GM19467 (cell line): ENCODE results near the gene MAGEB2.
A peak's percentile ranks its signal among the peaks of the same experiment; 100 is the strongest.
"Not testable (repeated sequence)": the region's sequence is repeated elsewhere in the genome, so short reads cannot be mapped to it uniquely, and the experiment has no call there.

ENCODE experiments used
- ATAC-seq: cut with Tn5 transposase; IDR thresholded peaks from one replicate; pipeline ENCODE4 v1.9.1; 2021; ENCODE audit warnings: mild to moderate bottlenecking, moderate library complexity; ENCODE audit not compliant: unreplicated experiment

MAGEB2 gene

GRCh38 chrX:30215357-30215843 lies at the start of gene MAGEB2:
Gene MAGEB2, plus strand, starts transcription at chrX:30215563. Its CDS starts 3,018 bp downstream, at chrX:30218581.
- no peak for ATAC-seq

- no peak for ATAC-seq
Observed at GRCh38 chrX:30170900-30171299, 44.5 kb upstream of the MAGEB2 start.

- ATAC-seq = no peak
Observed at GRCh38 chrX:30181353-30181752, 34.0 kb upstream of the MAGEB2 start.

- ATAC-seq = no peak
Observed at GRCh38 chrX:30183554-30183953, 31.8 kb upstream of the MAGEB2 start.

- ATAC-seq = no peak
Observed at GRCh38 chrX:30190426-30190825, 24.9 kb upstream of the MAGEB2 start.

GRCh38 chrX:30193910-30194309 lies 21.5 kb upstream of the MAGEB2 start:
- not testable (repeated sequence) for ATAC-seq

- ATAC-seq = peak; percentile 69
Observed at GRCh38 chrX:30196322-30196721, 19.0 kb upstream of the MAGEB2 start.

GRCh38 chrX:30212172-30212571 lies 3.2 kb upstream of the MAGEB2 start:
- ATAC-seq = no peak

- ATAC-seq = no peak
Observed at GRCh38 chrX:30217465-30217864, 2.1 kb downstream of the MAGEB2 start.

- no peak for ATAC-seq
Observed at GRCh38 chrX:30219372-30219771, 4.0 kb downstream of the MAGEB2 start.

GRCh38 chrX:30220661-30221060 lies 5.3 kb downstream of the MAGEB2 start:
- ATAC-seq = no peak

GRCh38 chrX:30224536-30224935 lies 9.2 kb downstream of the MAGEB2 start:
- no peak for ATAC-seq

GRCh38 chrX:30228526-30228925 lies 13.2 kb downstream of the MAGEB2 start:
- no peak for ATAC-seq

GRCh38 chrX:30230395-30230794 lies 15.0 kb downstream of the MAGEB2 start, which contains the start of gene MAGEB3:
Gene MAGEB3, plus strand, starts transcription at chrX:30230657. Its CDS starts 5,268 bp downstream, at chrX:30235925.
- ATAC-seq = no peak

GRCh38 chrX:30241724-30242415 lies 26.5 kb downstream of the MAGEB2 start, which contains the start of gene MAGEB4:
Gene MAGEB4, plus strand, starts transcription at chrX:30242000. Its CDS starts 136 bp downstream, at chrX:30242136.
- no peak for ATAC-seq

GRCh38 chrX:30246769-30247489 lies 31.6 kb downstream of the MAGEB2 start, which contains the start of gene MAGEB1:
Gene MAGEB1, plus strand, starts transcription at chrX:30247146. Its CDS starts 3,348 bp downstream, at chrX:30250494.
- no peak for ATAC-seq

- no peak for ATAC-seq
Observed at GRCh38 chrX:30248854-30249253, 33.5 kb downstream of the MAGEB2 start.

GRCh38 chrX:30253257-30253656 lies 37.9 kb downstream of the MAGEB2 start:
- no peak for ATAC-seq

GRCh38 chrX:30259927-30260326 lies 44.6 kb downstream of the MAGEB2 start:
- ATAC-seq = no peak

GRCh38 chrX:30261012-30261411 lies 45.6 kb downstream of the MAGEB2 start:
- no peak for ATAC-seq

GRCh38 chrX:30262763-30263162 lies 47.4 kb downstream of the MAGEB2 start:
- ATAC-seq = no peak
